ENCODE results near the gene PRTFDC1. TPM values are rescaled to one million over a fixed set of nuclear protein-coding genes. Genes with fewer than 3 reads are reported as not detected.

Gene PRTFDC1
- total and polyA plus RNA-seq, 2 donors (not counting 3 experiments of a cell fraction or from before 2014, with no cell fraction given), result 22.0 to 27.0 TPM

DNA sequence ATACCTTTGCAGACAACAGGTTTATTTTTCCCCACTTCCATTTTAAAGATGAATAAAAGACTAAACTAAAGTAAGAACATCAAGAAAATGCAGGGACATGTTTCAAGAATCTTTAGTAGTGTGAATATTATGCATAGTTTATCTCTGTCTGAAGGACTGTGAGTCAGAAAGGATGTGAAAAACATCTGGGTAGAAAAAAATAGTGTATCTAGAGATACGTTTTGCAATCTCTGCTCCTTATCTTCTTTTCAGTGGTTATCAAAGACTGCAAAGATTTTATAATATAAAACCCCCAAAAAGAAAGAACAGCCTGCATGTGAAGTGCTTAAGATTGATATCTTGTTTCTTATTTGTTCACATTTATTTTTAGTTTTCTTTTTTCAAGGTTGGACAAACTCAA is 126.9 kb downstream of the PRTFDC1 start:
- Histone ChIP-seq H3K27ac (ENCODE audit: insufficient read depth, low read depth, low read length) (no peak overlapping the region), H2AFZ (ENCODE audit: low read depth, low read length) (no peak overlapping the region), H3K4me1 (ENCODE audit: control insufficient read depth, extremely low read depth, insufficient read depth, low read length) (peaks cover 8% of the 10 kb centered on the region), H3K9me1 (replicated peaks; ENCODE audit: control insufficient read depth, extremely low read depth, insufficient read depth, low read length) (no peaks in the 10 kb centered on the region), H3K79me2 (ENCODE audit: control insufficient read depth, insufficient read depth, low read length) (no peaks in the 10 kb centered on the region), H3K4me3 (replicated peaks in 1 of 3; ENCODE audit: insufficient read depth in 1 of 3, low read depth in 1 of 3, low read length in 3 of 3) (no peak overlapping the region), H3K27me3 (ENCODE audit: control insufficient read depth in 2 of 2, insufficient read depth in 2 of 2, low read length in 2 of 2) (no peaks in the 10 kb centered on the region), H3K9ac (replicated peaks; ENCODE audit: extremely low read depth, insufficient read depth, low read length) (no peak overlapping the region), H3K9me3 (replicated peaks; ENCODE audit: control insufficient read depth, insufficient read depth, low read length) (no peaks in the 10 kb centered on the region), H3K4me2 (ENCODE audit: insufficient read depth, low read length) (peak overlapping the region; percentile 29), H3K36me3 (ENCODE audit: control insufficient read depth in 2 of 2, extremely low read depth in 1 of 2, insufficient read depth in 2 of 2, low read length in 2 of 2) (no peaks in the 10 kb centered on the region), H4K20me1 (replicated peaks; ENCODE audit: control insufficient read depth, extremely low read depth, insufficient read depth, low read length) (no peaks in the 10 kb centered on the region)
- no TSS peak for BruUV-seq (replicated peaks)
- intact Hi-C loops (cut with micrococcal nuclease), result no loop called here
- POLR2A ChIA-PET, result no interaction called here
- TF ChIP-seq JUN (IDR thresholded peaks at IDR 0.05; ENCODE audit: borderline replicate concordance, insufficient read depth, insufficient read length, low read depth), result no peak
- TF ChIP-seq MAX (IDR thresholded peaks at IDR 0.05; ENCODE audit: insufficient read depth, insufficient read length), result no peak
- TF ChIP-seq GATA2 (IDR thresholded peaks at IDR 0.05; ENCODE audit: insufficient read depth, insufficient read length, low read depth, low read length), result no peak
- no peak for TF ChIP-seq MYC (IDR thresholded peaks at IDR 0.05; ENCODE audit: low read depth, low read length)
- TF ChIP-seq POLR2AphosphoS5 (IDR thresholded peaks at IDR 0.05; ENCODE audit: insufficient read depth, low read depth, low read length), result no peak
- TF ChIP-seq EZH2 (IDR thresholded peaks at IDR 0.05; ENCODE audit: borderline replicate concordance, low read depth, low read length, severe bottlenecking), result no peak
- TF ChIP-seq POLR2A (IDR thresholded peaks at IDR 0.05; ENCODE audit: low read depth, low read length), result no peak
- no peak for TF ChIP-seq FOS (IDR thresholded peaks at IDR 0.05; ENCODE audit: borderline replicate concordance, insufficient read depth, low read length)
- no peak for TF ChIP-seq CTCF (IDR thresholded peaks at IDR 0.05; ENCODE audit: extremely low read depth in 1 of 2, insufficient read depth in 1 of 2, low read depth in 1 of 2, low read length in 2 of 2)
- dilution Hi-C loops (cut with MboI; ENCODE audit: extremely low pct_ligation_motif_present, low sequenced_read_pairs), result no loop called here
- DNase-seq (ENCODE audit: low read depth, low spot score), result peak; percentile 5
- peak; percentile 24 for FAIRE-seq
- CTCF ChIA-PET, result interaction anchor here (1.0 to 2.8 kb wide), 2 partner anchors 23 to 256 kb away, joined by 4 to 12 read pairs; no protein-coding TSS in a partner anchor

Measured in endothelial cell of umbilical vein (primary cell).